GM18519 (cell line): ENCODE results near the gene CEP350.
A peak's percentile ranks its signal among the peaks of the same experiment; 100 is the strongest.
"Not testable (repeated sequence)": the region's sequence is repeated elsewhere in the genome, so short reads cannot be mapped to it uniquely, and the experiment has no call there.

Experiments used
- ATAC-seq: cut with Tn5 transposase; IDR thresholded peaks from one replicate; pipeline ENCODE4 v1.9.1; 2021; ENCODE audit warnings: mild to moderate bottlenecking, moderate library complexity; ENCODE audit not compliant: unreplicated experiment, low FRiP score

The CEP350 gene

GRCh38 chr1:179984101-179984500, 29.5 kb downstream of the CEP350 start:
- ATAC-seq, result no peak

DNA sequence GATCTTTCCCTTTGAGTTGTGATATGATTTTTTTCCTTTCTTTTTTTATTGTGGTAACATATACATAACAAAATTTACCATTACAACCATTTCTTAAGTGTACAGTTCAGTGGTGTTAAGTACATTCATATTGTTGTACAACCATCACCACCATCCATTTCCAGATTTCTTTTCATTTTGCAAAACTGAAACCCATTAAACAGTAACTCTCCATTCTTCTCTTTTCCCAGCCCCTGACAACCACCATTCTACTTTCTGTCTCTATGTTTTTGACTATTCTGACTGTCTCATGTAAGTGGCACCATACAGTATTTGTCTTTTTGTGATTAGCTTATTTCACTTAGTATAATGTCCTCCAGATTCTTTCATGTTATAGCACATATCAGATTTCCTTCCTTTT, 30.3 kb downstream of the CEP350 start:
- no peak for ATAC-seq

GRCh38 chr1:179990847-179991246, 36.2 kb downstream of the CEP350 start:
- ATAC-seq, result no peak

GRCh38 chr1:179995576-179995975, 41.0 kb downstream of the CEP350 start:
- ATAC-seq, result no peak

DNA sequence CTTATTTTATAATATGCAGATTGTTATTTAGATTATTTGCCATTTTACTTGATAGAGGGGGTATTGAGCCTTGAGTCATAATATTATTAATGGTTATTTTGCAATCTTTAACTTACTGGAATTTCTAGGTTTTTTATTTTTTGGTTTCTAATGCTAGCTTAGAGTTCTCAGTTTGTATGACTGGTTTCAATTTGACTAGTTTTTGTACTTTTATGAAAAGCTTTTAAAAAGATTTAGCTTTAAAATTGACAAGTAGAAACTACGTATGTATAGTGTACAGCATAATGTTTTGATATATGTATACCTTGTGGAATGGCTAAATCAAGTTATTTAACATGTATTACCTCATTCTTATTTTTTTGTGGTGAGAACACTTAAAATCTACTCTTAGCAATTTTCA, 41.5 kb downstream of the CEP350 start:
- peak; percentile 77 for ATAC-seq

DNA sequence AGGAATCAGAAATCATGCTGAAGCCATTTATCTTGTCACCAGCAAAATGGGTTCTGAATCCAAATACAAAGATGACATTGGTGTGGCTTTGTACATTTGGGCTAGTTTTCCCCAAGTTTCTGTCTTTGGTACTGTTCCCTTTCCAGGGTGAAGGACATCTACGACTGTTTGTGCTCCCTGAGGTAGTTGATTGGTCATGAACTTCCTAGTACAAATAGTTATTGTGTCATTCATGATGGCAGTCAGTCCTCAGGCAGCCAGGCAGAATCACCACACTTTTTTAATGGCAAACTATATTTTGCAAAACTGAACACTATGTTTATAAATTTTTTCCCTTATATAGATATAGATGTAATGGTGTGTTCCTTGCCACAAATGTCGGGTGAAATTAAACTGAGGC, 46.0 kb downstream of the CEP350 start:
- ATAC-seq, result no peak

- no peak for ATAC-seq
Measured at GRCh38 chr1:180002437-180002836, 47.8 kb downstream of the CEP350 start.

- ATAC-seq, result peak; percentile 84
Measured at GRCh38 chr1:180003026-180003695, 48.6 kb downstream of the CEP350 start.

GRCh38 chr1:180006762-180007161, 52.2 kb downstream of the CEP350 start:
- ATAC-seq, result not testable (repeated sequence)

GRCh38 chr1:180020017-180020416, 65.4 kb downstream of the CEP350 start:
- no peak for ATAC-seq

GRCh38 chr1:180026556-180026955, 71.9 kb downstream of the CEP350 start:
- ATAC-seq, result no peak

DNA sequence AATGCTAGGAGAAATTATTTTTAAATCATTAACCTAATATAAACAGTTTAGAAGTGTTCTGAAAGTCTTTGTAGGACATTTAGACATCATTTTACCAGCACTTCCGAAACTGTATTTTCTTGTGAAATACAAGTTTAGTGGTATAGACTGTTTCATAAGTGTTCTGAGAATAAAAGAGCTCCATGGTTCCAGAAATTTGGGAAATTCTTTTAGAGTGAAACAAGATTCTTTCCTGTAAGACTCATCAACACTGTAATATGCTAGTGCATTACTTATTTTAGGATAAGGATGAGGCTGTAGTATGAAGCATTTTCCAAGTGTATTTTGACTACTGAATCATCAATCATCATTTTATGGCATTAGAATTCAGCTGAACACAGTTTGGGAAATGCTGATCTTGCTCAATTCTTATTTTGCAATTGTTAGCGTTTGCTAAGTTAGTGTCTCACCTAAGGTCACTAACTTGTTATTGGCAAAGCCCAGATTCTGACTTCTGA, 73.4 kb downstream of the CEP350 start:
- no peak for ATAC-seq

DNA sequence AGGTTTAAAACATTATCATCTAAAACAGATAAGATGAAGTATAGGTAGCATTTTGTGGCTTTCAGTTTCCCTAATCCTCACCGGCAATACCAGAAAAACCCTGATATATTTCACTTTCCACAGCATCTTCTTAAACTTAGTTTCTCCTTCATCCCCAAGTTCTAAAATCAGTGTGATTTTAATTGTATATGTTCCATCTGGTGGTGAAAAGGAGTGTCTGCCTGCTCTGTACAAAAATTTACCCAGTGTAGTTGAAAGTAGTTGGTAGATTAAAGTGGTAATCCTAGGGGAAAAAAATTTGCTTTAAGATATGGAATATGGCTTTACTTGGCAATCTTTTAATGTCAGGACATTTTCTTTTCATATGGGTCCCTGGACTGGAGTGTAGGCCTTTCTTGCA, 74.3 kb downstream of the CEP350 start:
- no peak for ATAC-seq

- ATAC-seq, result no peak
Measured at GRCh38 chr1:180029524-180030135, 75.0 kb downstream of the CEP350 start.

GRCh38 chr1:180031664-180032063, 77.1 kb downstream of the CEP350 start:
- no peak for ATAC-seq

DNA sequence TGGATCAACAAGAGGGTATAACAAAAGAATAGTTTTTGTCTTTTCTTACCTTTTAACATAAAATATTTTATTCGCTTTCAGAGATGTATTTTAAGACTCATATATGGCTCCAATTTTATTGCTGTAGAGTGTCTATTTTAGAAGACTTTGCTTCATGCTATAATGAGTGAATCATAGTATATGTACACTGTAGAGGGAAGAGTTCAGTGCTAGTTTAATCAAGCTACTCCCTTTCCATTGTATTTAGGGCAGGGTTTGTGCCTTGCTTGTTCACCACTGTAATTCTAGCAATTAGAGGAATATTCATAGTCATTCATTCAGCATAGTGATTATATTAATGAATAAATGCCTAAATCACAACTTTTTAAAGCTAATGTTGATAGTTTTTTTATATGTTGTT, 78.8 kb downstream of the CEP350 start:
- ATAC-seq, result no peak

- no peak for ATAC-seq
Measured at GRCh38 chr1:180040034-180040433, 85.4 kb downstream of the CEP350 start.

DNA sequence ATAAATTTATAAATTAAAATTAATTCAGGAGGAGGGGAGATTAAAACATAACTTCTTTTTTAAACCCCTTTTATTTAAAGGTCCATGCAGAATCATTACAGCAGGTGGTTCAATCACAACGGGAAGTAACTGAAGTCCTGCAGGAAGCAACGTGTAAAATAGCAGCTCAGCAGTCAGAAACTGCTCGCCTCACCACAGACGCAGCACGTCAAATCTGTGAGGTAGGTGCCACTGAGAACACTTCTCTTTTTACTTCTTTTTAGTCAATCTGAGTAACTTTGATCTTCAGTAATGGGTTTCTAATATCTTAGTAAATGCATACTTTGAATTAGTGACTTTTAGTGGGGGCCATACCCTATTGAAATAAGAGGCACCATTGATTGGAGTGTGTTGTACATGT, 87.0 kb downstream of the CEP350 start:
- no peak for ATAC-seq

DNA sequence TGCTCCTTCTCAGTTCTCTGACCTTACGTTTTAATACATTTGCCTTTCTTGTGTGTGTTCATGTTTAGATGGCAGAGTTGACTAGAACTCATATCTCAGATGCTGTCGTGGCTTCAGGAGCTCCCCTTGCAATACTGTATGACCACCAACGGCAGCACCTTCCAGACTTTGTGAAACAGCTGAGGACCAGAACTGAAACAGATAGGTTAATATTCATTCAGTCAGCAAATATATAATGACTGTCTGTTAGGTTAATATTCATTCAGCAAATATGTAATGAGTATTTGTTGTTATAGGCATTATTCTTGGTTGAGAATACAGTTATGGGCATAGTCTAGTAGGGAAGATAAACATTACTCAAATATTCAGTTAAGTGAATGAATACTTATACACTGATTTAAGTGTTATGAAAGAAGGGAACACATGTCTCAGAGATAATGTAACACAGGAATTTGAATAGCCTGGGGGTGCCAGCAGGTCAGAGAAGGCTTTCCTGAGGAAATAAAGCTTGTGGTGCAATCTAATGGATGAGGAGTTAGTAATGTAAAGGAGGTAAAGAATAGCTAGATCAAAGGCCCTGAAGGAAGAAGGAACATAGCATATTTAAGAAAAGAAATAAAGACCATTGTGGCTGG, 88.5 kb downstream of the CEP350 start:
- ATAC-seq, result no peak

DNA sequence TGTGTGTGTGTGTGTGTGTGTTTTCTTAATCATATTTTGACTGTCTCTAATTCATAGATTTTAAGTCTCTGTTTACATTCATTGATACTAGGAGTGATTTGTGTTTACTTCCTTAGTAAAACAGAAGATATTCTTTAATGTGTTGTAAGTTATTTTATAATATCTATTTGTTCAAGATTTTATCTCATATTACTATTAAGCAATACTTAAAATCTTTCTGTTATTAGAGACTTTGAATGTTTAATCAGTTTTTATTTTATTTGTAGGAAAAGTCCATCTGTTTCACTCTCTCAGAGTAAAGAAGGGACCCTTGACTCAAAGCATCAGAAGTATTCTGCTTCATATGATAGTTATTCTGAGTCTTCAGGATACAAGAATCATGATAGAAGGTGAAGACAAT, 89.2 kb downstream of the CEP350 start:
- no peak for ATAC-seq

GRCh38 chr1:180046674-180047073, 92.1 kb downstream of the CEP350 start:
- no peak for ATAC-seq
